ENCODE data around the gene CSTF2T. TPM values are rescaled to one million over a fixed set of nuclear protein-coding genes. Genes with fewer than 3 reads are reported as not detected.

Gene CSTF2T
- total and polyA plus RNA-seq, 10 donors: 12.2 to 37.1 (median 29.9) TPM

DNA sequence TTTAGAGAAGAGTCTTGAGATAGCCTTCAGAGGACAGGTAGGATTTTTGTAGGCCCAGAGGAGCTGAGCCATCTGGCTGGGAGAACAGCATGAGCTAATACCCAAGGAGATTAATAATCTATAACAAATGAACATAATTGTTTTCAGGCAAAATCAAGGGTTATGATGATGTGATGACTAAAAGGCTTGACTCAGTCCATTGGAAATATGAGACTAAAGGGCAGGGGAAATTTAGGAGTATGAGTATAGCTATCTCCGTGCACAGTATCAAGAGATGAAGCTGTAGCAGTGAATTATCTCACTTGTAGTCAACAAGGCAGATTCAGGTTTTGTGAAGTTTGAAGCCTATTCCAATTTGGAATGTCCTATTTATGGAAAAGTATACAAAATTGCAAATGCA, 40.1 kb downstream of the CSTF2T start:
- Histone ChIP-seq H3K27ac (no peak overlapping the region), H3K4me3 (no peak overlapping the region), H3K36me3 (no peaks in the 10 kb centered on the region), H3K27me3 (replicated peaks in 1 of 7) (no peaks in the 10 kb centered on the region), H3K4me1 (no peaks in the 10 kb centered on the region), H3K9me3 (no peaks in the 10 kb centered on the region)
- WGBS, 5 donors: 74 to 93% (median 81%) methylated on average over 1 of the region's 1 CpG
- TF ChIP-seq POLR2A (IDR thresholded peaks at IDR 0.05) (no peak), POLR2AphosphoS5 (IDR thresholded peaks at IDR 0.05) (no peak), CTCF (IDR thresholded peaks at IDR 0.05 in 8 of 11, conservative IDR thresholded peaks at IDR 0.05 in 3 of 11) (no peak)
- intact Hi-C loops (cut with DNase I; ENCODE audit: low total_unique reads): no loop called here
- no peak for DNase-seq

GRCh38 chr10:51658000-51658399, 41.4 kb downstream of the CSTF2T start:
- Histone ChIP-seq H3K4me1 (no peaks in the 10 kb centered on the region), H3K27ac (no peak overlapping the region), H3K9me3 (no peaks in the 10 kb centered on the region), H3K27me3 (replicated peaks in 1 of 7) (no peaks in the 10 kb centered on the region), H3K36me3 (no peaks in the 10 kb centered on the region), H3K4me3 (no peak overlapping the region)
- intact Hi-C loops (cut with DNase I; ENCODE audit: low total_unique reads): no loop called here
- 56 to 79% (median 67%) methylated on average over 2 of the region's 2 CpGs for WGBS, 5 donors
- DNase-seq: no peak
- no peak for TF ChIP-seq POLR2AphosphoS5 (IDR thresholded peaks at IDR 0.05)
- no peak for TF ChIP-seq POLR2A (IDR thresholded peaks at IDR 0.05)
- TF ChIP-seq CTCF (IDR thresholded peaks at IDR 0.05 in 8 of 11, conservative IDR thresholded peaks at IDR 0.05 in 3 of 11): no peak

DNA sequence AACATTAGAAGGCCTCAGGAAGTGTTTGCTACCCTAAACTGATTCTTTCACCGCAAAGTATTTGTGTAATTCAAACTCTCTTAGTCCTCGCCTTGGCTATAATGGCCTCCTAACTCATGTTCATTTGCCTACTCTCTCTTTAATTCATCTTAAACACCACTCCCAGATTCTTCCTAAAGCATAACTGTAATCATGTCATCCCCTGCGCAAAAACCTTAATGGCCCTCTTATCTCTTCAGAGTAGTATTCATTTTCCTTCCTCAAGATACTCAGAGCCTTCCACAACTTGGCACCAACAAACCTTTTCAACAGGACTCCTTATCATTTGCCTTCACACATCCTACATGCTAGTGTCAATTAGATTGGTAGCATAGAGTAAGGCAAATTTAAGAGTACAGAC, 42.9 kb downstream of the CSTF2T start:
- Histone ChIP-seq H3K4me3 (no peak overlapping the region), H3K36me3 (no peaks in the 10 kb centered on the region), H3K27ac (no peak overlapping the region), H3K27me3 (replicated peaks in 1 of 7) (no peaks in the 10 kb centered on the region), H3K9me3 (no peaks in the 10 kb centered on the region), H3K4me1 (no peaks in the 10 kb centered on the region)
- no peak for TF ChIP-seq POLR2AphosphoS5 (IDR thresholded peaks at IDR 0.05)
- no peak for TF ChIP-seq CTCF (IDR thresholded peaks at IDR 0.05 in 8 of 11, conservative IDR thresholded peaks at IDR 0.05 in 3 of 11)
- TF ChIP-seq POLR2A (IDR thresholded peaks at IDR 0.05): no peak
- WGBS, 5 donors: 68 to 87% (median 75%) methylated on average over 3 of the region's 3 CpGs
- intact Hi-C loops (cut with DNase I; ENCODE audit: low total_unique reads): no loop called here
- DNase-seq: no peak

DNA sequence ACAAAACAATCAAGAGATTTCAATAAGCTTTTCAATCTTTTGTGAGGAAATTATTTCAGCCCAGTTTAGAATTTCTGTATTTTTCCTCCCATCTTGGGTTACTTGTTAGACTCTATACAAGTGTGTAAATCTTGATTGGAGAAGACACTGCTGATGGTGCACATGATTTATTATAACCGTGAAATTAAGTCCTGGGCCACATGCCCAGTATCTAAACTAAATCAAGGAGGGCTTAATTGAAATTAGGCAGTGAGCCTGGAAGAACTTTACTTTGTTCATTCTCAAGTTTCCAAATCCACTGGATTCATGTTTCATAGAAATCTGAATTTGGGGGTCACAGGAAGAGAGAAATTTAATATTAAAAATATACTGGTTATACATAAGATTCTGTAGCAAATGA, 44.5 kb downstream of the CSTF2T start:
- WGBS, 5 donors: 63 to 87% (median 86%) methylated on average over 1 of the region's 1 CpG
- no peak for TF ChIP-seq POLR2AphosphoS5 (IDR thresholded peaks at IDR 0.05)
- TF ChIP-seq CTCF (IDR thresholded peaks at IDR 0.05 in 8 of 11, conservative IDR thresholded peaks at IDR 0.05 in 3 of 11): no peak
- TF ChIP-seq POLR2A (IDR thresholded peaks at IDR 0.05): no peak
- Histone ChIP-seq H3K36me3 (no peaks in the 10 kb centered on the region), H3K27ac (no peak overlapping the region), H3K4me1 (no peaks in the 10 kb centered on the region), H3K4me3 (no peak overlapping the region), H3K9me3 (no peaks in the 10 kb centered on the region), H3K27me3 (replicated peaks in 1 of 7) (no peaks in the 10 kb centered on the region)
- intact Hi-C loops (cut with DNase I; ENCODE audit: low total_unique reads): no loop called here
- no peak for DNase-seq

Measured in spleen (tissue), 11 donors.